GM18519 (cell line): ENCODE results near the gene DYNC2LI1.

ENCODE experiments used
- ATAC-seq: cut with Tn5 transposase; IDR thresholded peaks from one replicate; pipeline ENCODE4 v1.9.1; 2021; ENCODE audit warnings: mild to moderate bottlenecking, moderate library complexity; ENCODE audit not compliant: unreplicated experiment, low FRiP score

DYNC2LI1 gene

GRCh38 chr2:43810888-43811287 lies 37.0 kb downstream of the DYNC2LI1 start:
- no peak for ATAC-seq

GRCh38 chr2:43812006-43812405 lies 38.2 kb downstream of the DYNC2LI1 start:
- ATAC-seq = no peak

- ATAC-seq = no peak
These were observed 39.1 kb downstream of the DYNC2LI1 start for GRCh38 chr2:43812947-43813346.

GRCh38 chr2:43814711-43815110 lies 40.9 kb downstream of the DYNC2LI1 start:
- ATAC-seq = no peak

- ATAC-seq = no peak
These were observed 44.9 kb downstream of the DYNC2LI1 start for GRCh38 chr2:43818761-43819160.

GRCh38 chr2:43819491-43820163 lies 45.8 kb downstream of the DYNC2LI1 start:
- ATAC-seq = no peak

- ATAC-seq = no peak
These were observed 49.0 kb downstream of the DYNC2LI1 start for GRCh38 chr2:43822839-43823238.

- ATAC-seq = no peak
These were observed 49.9 kb downstream of the DYNC2LI1 start for GRCh38 chr2:43823751-43824150.

- no peak for ATAC-seq
These were observed 50.7 kb downstream of the DYNC2LI1 start for GRCh38 chr2:43824512-43824911.

- no peak for ATAC-seq
These were observed 51.2 kb downstream of the DYNC2LI1 start for GRCh38 chr2:43824951-43825493.

GRCh38 chr2:43825841-43826240 lies 52.0 kb downstream of the DYNC2LI1 start:
- no peak for ATAC-seq

GRCh38 chr2:43826305-43827250 lies 52.7 kb downstream of the DYNC2LI1 start:
- ATAC-seq = no peak

GRCh38 chr2:43831543-43832294 lies 57.9 kb downstream of the DYNC2LI1 start:
- no peak for ATAC-seq

GRCh38 chr2:43832457-43832856 lies 58.6 kb downstream of the DYNC2LI1 start:
- no peak for ATAC-seq

GRCh38 chr2:43837033-43837432 lies 63.2 kb downstream of the DYNC2LI1 start:
- no peak for ATAC-seq

GRCh38 chr2:43837831-43838559 lies 64.2 kb downstream of the DYNC2LI1 start:
- no peak for ATAC-seq

- no peak for ATAC-seq
These were observed 64.9 kb downstream of the DYNC2LI1 start, which contains the start of the genes ABCG5 and ABCG8 for GRCh38 chr2:43838560-43839267. Gene ABCG5, minus strand, starts transcription at chr2:43838839. Its CDS starts 160 bp downstream, at chr2:43838679. Gene ABCG8, plus strand, starts transcription at chr2:43838971. Its CDS starts 83 bp downstream, at chr2:43839054.

GRCh38 chr2:43839776-43840564 lies 66.1 kb downstream of the DYNC2LI1 start:
- ATAC-seq = no peak
